ENCODE data around the gene GPBP1.

GRCh38 chr5:57313716-57314115 is 139.9 kb downstream of the GPBP1 start:
- TF ChIP-seq CTCF (IDR thresholded peaks at IDR 0.05; ENCODE audit: insufficient read depth, low read length, poor library complexity, severe bottlenecking) (no peak), EZH2phosphoT487 (conservative IDR thresholded peaks at IDR 0.05; ENCODE audit: low read length) (no peak)
